ENCODE results near the gene KDM1A.

Gene KDM1A

GRCh38 chr1:23123528-23123927 lies 104.3 kb downstream of the KDM1A start:
- H3K9ac ChIP-seq = no peak overlapping the region
- H3K4me1 ChIP-seq (ENCODE audit: low read depth, poor library complexity, severe bottlenecking) = peaks cover 35% of the 10 kb centered on the region
- 0 out of 2 replicates have a peak, but pooled peaks cover 5% of the 10 kb centered on the region for H3K79me2 ChIP-seq (ENCODE audit: insufficient read depth, low read depth)
- no peak overlapping the region for H3K4me2 ChIP-seq
- H4K20me1 ChIP-seq (ENCODE audit: insufficient read depth) = no peaks in the 10 kb centered on the region
- H3K36me3 ChIP-seq (ENCODE audit: insufficient read depth) = no peaks in the 10 kb centered on the region
- H3K4me3 ChIP-seq (IDR thresholded peaks at IDR 0.05; ENCODE audit: insufficient read depth, low read depth, low read length) = no peak overlapping the region
- no peak for TF ChIP-seq CTCF (conservative IDR thresholded peaks at IDR 0.05; ENCODE audit: low read depth, low read length)
- H3K27me3 ChIP-seq (ENCODE audit: insufficient read depth, low read depth) = no peaks in the 10 kb centered on the region
- H3K27ac ChIP-seq = no peak overlapping the region
- no peak overlapping the region for H2AFZ ChIP-seq (ENCODE audit: low read depth)

- Histone ChIP-seq H3K36me3 (ENCODE audit: insufficient read depth) (no peaks in the 10 kb centered on the region), H3K4me1 (ENCODE audit: low read depth, poor library complexity, severe bottlenecking) (peaks cover 27% of the 10 kb centered on the region), H2AFZ (ENCODE audit: low read depth) (no peak overlapping the region), H3K4me2 (no peak overlapping the region), H3K27me3 (ENCODE audit: insufficient read depth, low read depth) (no peaks in the 10 kb centered on the region), H3K79me2 (ENCODE audit: insufficient read depth, low read depth) (0 out of 2 replicates have a peak, but pooled peaks cover 5% of the 10 kb centered on the region), H3K9ac (no peak overlapping the region), H4K20me1 (ENCODE audit: insufficient read depth) (no peaks in the 10 kb centered on the region), H3K4me3 (IDR thresholded peaks at IDR 0.05; ENCODE audit: insufficient read depth, low read depth, low read length) (no peak overlapping the region), H3K27ac (no peak overlapping the region)
- no peak for TF ChIP-seq CTCF (conservative IDR thresholded peaks at IDR 0.05; ENCODE audit: low read depth, low read length)
Observed at GRCh38 chr1:23124259-23125026, 105.2 kb downstream of the KDM1A start.

GRCh38 chr1:23125489-23125888 lies 106.2 kb downstream of the KDM1A start:
- Histone ChIP-seq H3K4me2 (no peak overlapping the region), H3K27me3 (ENCODE audit: insufficient read depth, low read depth) (no peaks in the 10 kb centered on the region), H3K79me2 (ENCODE audit: insufficient read depth, low read depth) (0 out of 2 replicates have a peak, but pooled peaks cover 5% of the 10 kb centered on the region), H3K4me3 (IDR thresholded peaks at IDR 0.05; ENCODE audit: insufficient read depth, low read depth, low read length) (no peak overlapping the region), H4K20me1 (ENCODE audit: insufficient read depth) (no peaks in the 10 kb centered on the region), H3K4me1 (ENCODE audit: low read depth, poor library complexity, severe bottlenecking) (peaks cover 18% of the 10 kb centered on the region), H2AFZ (ENCODE audit: low read depth) (no peak overlapping the region), H3K36me3 (ENCODE audit: insufficient read depth) (no peaks in the 10 kb centered on the region), H3K27ac (no peak overlapping the region), H3K9ac (no peak overlapping the region)
- TF ChIP-seq CTCF (conservative IDR thresholded peaks at IDR 0.05; ENCODE audit: low read depth, low read length) = no peak

- H3K4me1 ChIP-seq (ENCODE audit: low read depth, poor library complexity, severe bottlenecking) = peaks cover 18% of the 10 kb centered on the region
- H3K36me3 ChIP-seq (ENCODE audit: insufficient read depth) = no peaks in the 10 kb centered on the region
- H3K9ac ChIP-seq = no peak overlapping the region
- no peaks in the 10 kb centered on the region for H3K27me3 ChIP-seq (ENCODE audit: insufficient read depth, low read depth)
- no peaks in the 10 kb centered on the region for H4K20me1 ChIP-seq (ENCODE audit: insufficient read depth)
- H3K4me2 ChIP-seq = no peak overlapping the region
- TF ChIP-seq CTCF (conservative IDR thresholded peaks at IDR 0.05; ENCODE audit: low read depth, low read length) = no peak
- H3K79me2 ChIP-seq (ENCODE audit: insufficient read depth, low read depth) = 0 out of 2 replicates have a peak, but pooled peaks cover 5% of the 10 kb centered on the region
- H3K4me3 ChIP-seq (IDR thresholded peaks at IDR 0.05; ENCODE audit: insufficient read depth, low read depth, low read length) = no peak overlapping the region
- no peak overlapping the region for H2AFZ ChIP-seq (ENCODE audit: low read depth)
- no peak overlapping the region for H3K27ac ChIP-seq
Observed at GRCh38 chr1:23126200-23126599, 106.9 kb downstream of the KDM1A start.

Data from KMS-11 (cell line).